HG02840 (cell line): ENCODE data around the gene ZCWPW1.
"Not testable (repeated sequence)": the region's sequence is repeated elsewhere in the genome, so short reads cannot be mapped to it uniquely, and the experiment has no call there.

Experiments
- ATAC-seq: cut with Tn5 transposase; IDR thresholded peaks from one replicate; pipeline ENCODE4 v1.9.1; 2021; ENCODE audit warnings: mild to moderate bottlenecking, moderate library complexity, moderate number of reproducible peaks; ENCODE audit not compliant: unreplicated experiment, low FRiP score

The ZCWPW1 gene

GRCh38 chr7:100407285-100408180 is 21.0 kb downstream of the ZCWPW1 start:
- ATAC-seq: no peak

- no peak for ATAC-seq
Observed at GRCh38 chr7:100406767-100407166, 21.7 kb downstream of the ZCWPW1 start.

- ATAC-seq: no peak
Observed at GRCh38 chr7:100402241-100402640, 26.3 kb downstream of the ZCWPW1 start.

- no peak for ATAC-seq
Observed at GRCh38 chr7:100401811-100402210, 26.7 kb downstream of the ZCWPW1 start.

- ATAC-seq: no peak
Observed at GRCh38 chr7:100400656-100401055, 27.8 kb downstream of the ZCWPW1 start.

GRCh38 chr7:100400041-100400440 is 28.5 kb downstream of the ZCWPW1 start:
- no peak for ATAC-seq

- ATAC-seq: no peak
Observed at GRCh38 chr7:100398239-100398638, 30.3 kb downstream of the ZCWPW1 start.

- no peak for ATAC-seq
Observed at GRCh38 chr7:100397315-100398081, 31.0 kb downstream of the ZCWPW1 start.

GRCh38 chr7:100396421-100396982 is 32.0 kb downstream of the ZCWPW1 start:
- ATAC-seq: peak; percentile 84

- no peak for ATAC-seq
Observed at GRCh38 chr7:100394077-100394476, 34.4 kb downstream of the ZCWPW1 start.

GRCh38 chr7:100393233-100393905 is 35.1 kb downstream of the ZCWPW1 start:
- ATAC-seq: no peak

- no peak for ATAC-seq
Observed at GRCh38 chr7:100390286-100391009, 38.1 kb downstream of the ZCWPW1 start.

GRCh38 chr7:100389437-100390088 is 38.9 kb downstream of the ZCWPW1 start:
- no peak for ATAC-seq

GRCh38 chr7:100387695-100388094 is 40.8 kb downstream of the ZCWPW1 start:
- ATAC-seq: no peak

- no peak for ATAC-seq
Observed at GRCh38 chr7:100386940-100387339, 41.6 kb downstream of the ZCWPW1 start.

GRCh38 chr7:100384628-100385294 is 43.7 kb downstream of the ZCWPW1 start:
- no peak for ATAC-seq

- not testable (repeated sequence) for ATAC-seq
Observed at GRCh38 chr7:100382234-100382853, 46.2 kb downstream of the ZCWPW1 start.

GRCh38 chr7:100381531-100382233 is 46.8 kb downstream of the ZCWPW1 start:
- ATAC-seq: not testable (repeated sequence)
